Mammary epithelial cell (primary cell): ENCODE data around the gene GK2.

Experiments
- EZH2 ChIP-seq: IDR thresholded peaks from 2 replicates; pipeline ENCODE4 v1.6.1; 2012; ENCODE audit warnings: low read length, inconsistent platforms, borderline replicate concordance
- TF ChIP-seq, protein P1 (sequence below), 2 donors: IDR thresholded peaks in 1 of 2; conservative IDR thresholded peaks in 1 of 2; 2 replicates each; pipeline ENCODE4 v1.5.1; 2011 to 2012; ENCODE audit warnings: inconsistent platforms in 2 of 2, low read length in 2 of 2, mild to moderate bottlenecking in 2 of 2, control low read depth in 1 of 2, low read depth in 1 of 2; ENCODE audit not compliant: insufficient read depth in 1 of 2; ENCODE audit errors: extremely low read depth in 1 of 2

DNA sequence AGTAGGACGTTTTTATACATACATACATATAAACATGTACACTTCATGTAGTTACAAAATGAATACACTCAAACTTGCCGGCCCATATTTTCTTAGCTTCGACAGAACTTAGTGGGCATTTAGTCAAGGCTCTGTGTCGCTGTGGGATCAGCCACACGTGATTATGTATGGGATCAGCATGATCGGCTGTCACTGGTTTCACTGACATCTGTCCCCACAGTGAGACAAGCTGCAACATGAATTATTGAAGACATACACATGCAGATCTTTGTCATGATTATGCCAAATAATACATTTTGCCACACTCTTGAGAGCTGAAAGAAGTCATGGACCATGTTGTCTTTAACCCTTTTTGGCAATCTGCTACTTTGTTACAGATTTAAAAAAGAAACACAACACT is 44.0 kb downstream of the GK2 start:
- TF ChIP-seq, protein P1, sequence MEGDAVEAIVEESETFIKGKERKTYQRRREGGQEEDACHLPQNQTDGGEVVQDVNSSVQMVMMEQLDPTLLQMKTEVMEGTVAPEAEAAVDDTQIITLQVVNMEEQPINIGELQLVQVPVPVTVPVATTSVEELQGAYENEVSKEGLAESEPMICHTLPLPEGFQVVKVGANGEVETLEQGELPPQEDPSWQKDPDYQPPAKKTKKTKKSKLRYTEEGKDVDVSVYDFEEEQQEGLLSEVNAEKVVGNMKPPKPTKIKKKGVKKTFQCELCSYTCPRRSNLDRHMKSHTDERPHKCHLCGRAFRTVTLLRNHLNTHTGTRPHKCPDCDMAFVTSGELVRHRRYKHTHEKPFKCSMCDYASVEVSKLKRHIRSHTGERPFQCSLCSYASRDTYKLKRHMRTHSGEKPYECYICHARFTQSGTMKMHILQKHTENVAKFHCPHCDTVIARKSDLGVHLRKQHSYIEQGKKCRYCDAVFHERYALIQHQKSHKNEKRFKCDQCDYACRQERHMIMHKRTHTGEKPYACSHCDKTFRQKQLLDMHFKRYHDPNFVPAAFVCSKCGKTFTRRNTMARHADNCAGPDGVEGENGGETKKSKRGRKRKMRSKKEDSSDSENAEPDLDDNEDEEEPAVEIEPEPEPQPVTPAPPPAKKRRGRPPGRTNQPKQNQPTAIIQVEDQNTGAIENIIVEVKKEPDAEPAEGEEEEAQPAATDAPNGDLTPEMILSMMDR (conservative IDR thresholded peaks at IDR 0.05 in 1 of 2, IDR thresholded peaks at IDR 0.05 in 1 of 2; ENCODE audit: extremely low read depth in 1 of 2, insufficient read depth in 1 of 2, low read depth in 1 of 2, low read length in 2 of 2): no peak
- TF ChIP-seq EZH2: no peak
